Measurements from ENCODE around the gene KCNK4.
A peak's percentile ranks its signal among the peaks of the same experiment; 100 is the strongest.

The KCNK4 gene

DNA sequence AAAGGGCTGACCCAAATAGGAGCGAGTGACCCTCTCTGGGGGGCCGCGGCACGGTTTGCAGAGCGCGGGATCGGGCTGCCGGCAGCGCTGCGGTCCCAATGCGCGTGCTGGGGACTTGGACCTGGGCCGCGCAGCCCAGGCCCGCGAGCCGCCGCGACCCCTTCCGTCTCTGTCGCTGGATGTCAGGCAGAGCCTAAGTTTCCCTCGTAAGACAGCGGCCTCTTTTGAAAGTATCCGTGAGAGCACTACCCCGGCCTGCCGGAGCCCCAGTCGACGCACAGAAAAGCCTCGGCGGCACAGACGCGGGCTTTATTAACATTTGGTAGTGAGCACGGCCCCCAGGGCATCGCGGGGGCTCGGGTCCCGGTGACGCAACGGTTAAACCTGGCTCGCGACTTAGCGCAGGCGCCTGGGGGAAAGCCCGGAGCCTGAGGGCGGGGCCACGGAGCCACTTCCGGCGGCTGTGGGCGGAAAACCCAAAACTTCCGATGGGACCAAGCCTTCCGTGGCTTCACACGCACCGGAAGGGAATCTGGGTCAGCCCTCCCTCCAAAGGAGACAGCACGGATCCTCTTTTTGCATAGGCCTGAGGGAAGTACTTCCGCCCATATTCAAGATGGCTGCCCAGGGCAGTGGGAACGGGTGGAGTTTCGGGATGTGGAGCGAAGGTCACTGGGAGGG is 21.4 kb upstream of the KCNK4 start:
- DNase-seq = peak; percentile 98

DNA sequence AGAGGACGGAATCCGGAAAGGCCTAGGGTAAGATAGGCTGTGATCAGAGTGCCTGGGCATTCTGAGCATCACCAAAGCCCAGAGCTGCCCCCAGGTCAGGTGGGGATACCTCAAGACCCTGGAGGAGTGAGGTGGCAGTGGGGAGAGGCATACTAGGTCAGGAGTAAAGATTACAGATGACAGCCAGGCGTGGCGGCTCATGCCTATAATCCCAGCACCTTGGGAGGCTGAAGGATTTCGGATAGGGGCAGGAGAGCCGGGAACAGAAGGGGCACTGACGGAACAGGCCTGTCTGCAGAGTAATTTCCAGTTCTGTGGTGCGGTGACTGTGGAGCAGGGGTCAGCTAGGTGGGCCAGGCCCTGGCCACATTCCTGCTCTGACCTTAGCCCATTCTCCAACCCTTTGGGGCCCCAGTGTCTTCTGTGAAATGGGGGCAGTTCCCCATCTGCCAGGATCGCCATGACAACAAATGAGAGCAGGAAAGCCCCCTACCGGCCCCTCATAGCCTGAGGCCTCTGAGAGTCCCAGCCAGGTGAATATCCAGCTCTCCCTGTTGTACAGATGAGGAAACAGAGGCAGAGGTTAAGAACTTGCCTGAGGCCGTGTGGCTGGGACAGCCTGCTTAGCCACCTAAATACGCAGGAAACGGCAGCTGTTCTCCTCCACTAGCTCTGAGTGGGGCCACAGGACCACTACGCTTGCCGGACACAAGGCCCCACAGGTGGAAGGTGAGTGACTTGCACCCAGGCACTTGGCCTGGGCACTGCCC is 15.9 kb upstream of the KCNK4 start:
- no peak for DNase-seq

DNA sequence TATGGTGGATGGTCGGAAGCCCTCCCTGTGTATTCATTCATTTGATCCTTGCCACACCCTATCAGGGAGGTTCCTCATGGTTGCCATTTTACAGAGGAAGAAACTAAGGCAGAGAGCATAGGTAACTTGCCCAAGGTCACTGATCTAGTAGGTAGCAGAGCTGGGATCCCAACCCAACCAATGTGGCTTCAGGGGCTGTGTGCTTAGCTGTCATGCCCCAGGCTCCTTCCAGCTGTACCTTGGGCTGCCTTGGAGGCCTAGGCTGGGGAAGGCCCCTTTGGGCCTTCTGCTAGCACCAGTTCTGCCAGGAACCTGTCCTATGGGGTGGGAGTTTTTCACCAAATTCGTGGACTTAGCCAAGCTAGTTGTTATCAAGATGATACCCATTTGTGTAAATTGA is 15.3 kb upstream of the KCNK4 start:
- no peak for DNase-seq

DNA sequence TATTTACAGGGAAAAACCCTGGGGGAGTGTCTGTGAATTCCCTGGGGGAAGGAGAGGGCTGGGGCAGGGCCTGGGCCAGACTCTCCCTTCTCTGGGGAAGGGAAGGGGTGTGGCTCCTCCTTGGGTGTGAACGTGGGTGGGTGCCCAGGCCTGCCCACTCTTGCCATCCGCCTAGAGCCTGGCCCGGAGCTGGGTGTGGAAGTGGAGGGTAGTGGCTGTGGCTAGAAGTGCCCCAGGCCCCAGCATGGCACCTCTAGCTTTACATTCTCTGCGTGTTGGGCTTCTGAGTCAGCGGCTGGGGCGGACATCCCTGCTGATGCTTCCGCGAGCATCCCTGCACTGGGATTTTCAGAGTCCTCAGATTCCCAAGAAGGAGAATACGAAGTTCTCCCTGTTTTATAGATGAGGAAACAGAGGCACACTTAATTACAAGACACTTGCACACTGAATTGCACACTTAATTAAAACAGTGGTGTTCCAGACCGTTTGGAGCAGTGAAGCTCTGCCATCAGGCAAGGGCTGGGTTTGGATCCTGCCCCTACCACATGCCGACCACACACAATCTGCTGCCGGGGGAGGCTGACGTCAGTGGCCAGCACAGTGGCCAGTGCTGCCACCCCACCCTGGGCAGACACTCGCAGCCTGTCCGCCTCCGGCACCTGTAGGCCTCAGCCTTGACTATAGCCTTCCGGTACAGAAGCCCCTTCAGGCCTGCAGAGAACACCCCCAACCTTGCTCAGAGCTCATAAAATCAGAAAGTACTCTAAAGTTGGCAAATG is 14.3 kb upstream of the KCNK4 start:
- no peak for DNase-seq

DNA sequence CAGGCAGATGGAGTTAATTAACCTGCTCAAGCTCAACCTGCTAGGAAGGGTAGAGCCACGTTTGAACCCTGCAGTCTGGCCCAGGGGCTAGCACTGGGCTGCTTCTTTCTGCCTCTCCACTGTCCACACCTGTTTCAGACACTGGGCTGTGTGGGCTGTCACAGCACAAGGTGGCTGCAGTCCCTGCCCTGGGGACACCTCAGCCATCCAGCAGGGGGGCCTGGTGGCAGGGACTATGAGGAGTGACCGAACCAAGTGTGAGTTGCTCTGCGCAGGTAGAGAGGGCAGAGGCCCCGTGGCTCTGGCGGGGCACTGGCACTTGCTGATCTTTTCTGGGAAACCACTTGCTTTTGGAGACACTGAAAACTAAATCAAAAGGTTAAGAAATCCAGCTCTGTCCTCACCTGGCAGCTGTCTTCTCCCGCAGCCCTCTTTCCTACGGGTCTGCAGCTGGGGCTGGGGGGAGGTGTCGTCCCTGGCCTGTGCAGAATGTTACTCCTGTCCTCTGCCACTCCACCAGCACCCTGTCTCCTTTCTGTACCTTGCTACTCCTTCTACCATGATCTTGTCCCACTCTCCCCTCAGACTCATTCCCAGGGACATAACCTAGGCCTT is 12.4 kb upstream of the KCNK4 start:
- DNase-seq = no peak

DNA sequence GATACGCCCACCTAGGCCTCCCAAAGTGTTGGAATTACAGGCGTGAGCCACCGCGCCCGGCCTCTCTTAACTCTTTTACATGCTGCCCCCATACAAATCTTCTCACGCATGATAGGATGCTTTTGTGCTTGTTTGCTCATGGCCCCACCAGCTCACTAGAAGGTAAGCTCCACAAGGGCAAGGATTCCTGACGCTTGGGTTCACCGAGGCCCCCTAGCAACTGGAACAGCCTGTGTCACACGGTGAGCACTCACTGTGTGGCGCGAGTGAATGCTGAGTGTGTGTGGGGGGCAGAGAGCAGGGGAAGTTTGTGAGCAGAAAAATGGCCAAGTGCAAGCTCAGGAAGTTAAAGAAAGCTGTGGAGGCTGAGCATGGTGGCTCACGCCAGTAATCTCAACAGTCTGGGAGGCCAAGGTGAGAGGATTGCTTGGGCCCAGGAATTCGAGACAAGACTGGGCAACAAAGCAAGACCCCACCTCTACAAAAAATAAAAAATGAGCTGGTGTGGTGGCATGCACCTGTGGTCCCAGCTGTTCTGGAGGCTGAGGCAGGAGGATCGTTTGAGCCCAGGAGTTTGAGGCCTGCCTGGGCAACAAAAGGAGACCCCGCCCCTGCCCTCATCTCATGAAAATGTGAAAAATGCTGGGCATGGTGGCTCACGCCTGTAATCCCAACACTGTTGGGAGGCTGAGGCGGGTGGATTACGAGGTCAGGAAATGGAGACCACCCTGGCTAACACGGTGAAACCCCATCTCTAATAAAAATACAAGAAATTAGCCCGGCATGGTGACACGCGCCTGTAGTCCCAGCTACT is 8.9 kb upstream of the KCNK4 start:
- DNase-seq = no peak

DNA sequence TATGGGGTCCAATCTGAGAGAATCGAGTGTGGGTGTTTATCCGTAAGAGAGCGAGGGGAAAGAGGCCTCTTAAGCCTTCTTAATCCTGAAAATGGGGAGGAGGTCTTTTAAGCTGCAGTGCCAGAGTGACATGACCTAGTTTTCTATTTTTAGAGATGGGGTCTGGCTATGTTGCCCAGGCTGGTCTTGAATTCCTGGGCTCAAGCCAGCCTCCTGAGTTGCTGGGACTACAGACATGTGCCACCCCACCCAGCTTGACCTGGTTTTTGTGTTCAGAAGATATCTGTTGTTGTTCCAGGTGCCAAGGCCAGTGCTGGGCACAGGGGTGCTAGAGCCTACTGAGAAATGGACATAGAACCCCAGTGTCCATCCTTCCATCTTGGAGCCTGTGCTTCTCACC is 8.0 kb upstream of the KCNK4 start:
- DNase-seq = no peak

DNA sequence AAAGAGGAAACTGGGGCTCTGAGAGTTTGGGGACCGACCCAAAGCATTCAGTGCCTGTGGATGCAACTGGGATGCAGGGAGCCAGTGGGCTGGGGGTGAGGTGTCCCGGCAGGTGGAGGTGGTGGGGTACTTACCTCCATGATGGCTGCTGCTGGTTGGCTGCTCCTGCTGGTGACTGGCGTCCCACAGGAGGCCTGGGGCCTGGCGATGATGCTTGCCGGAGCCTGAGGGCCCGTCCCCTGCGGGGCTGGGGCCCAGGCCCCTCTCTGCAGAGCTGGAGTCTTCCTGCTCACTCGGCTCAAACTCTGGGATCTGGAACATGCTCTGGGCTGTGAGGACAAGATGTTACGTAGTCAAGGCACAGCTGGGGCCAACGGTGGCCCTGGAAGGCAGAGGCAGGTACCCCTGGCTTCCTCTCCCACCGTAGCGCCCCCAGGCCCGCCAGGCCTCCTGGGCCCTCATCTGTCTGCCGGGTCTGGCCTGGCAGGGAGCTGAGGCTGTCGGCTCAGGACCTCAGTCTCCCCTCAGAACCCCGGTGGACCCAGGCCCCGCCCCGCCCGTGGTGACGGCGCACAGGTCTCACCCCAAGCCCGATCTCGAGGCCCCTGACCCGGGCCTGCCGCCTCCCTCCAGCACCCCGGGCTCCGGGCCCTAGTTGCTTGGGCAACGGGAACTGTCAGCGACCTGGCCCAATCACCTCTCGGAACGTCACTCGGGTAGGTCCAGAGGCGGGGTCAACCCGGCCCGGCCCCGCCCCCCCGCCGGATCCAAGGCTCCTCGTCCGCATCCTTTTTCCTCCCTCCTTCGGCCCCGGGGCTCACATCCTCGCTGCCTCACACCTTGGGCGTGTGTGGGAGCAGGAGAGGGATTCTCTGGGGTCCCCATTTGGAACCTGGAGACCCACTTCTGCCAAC is 6.8 kb upstream of the KCNK4 start, which contains the start of gene BAD:
Gene BAD, minus strand, starts transcription at position 618 of the 914 bp plus-strand sequence. Its CDS starts 297 bp downstream, at position 321.
- peak; percentile 79 for DNase-seq

DNA sequence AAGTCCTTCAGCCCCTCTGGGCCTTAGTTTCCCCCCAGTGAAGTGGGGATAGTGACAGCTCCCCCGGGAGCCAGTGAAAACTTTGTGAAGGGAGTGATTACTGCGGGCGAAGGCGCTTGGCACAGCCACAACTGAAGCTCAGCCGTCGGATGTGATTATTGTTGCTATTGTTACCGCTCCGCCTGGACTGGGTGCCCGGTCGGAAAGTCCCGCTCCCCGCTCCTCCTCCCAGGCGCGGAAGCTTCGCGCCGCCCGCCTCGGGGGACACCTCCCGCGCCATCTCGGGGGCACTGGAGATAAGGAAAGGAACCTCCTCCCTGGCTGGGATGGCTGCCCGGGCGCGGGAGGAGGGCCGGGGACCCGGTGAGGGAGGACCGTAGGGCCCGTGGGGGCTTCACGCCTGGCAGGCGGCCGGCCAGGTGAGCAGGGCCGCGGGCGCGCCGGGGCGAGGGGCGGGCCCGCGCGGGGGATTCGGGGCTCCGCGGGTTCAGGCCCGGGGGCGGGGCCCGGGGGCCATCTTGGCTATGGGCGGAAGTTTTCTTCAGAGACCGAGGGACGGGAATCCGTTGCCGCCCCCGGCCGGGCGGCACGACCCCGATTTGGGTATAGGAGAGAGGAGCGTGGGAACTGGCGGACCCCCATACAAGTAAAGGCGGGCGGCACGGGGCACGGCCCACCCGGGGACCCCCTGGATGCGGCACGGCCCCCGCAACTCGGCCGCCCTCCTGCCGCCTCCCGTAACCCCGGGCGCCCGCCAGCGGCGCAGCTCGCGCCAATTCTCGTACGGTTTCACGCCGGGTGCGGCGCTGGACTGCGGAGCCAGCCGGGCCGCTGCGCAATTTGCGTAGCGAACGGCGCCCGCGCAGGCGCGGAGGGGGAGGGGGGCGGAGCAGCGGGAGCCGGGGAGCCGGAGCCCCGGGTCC is 5.9 kb upstream of the KCNK4 start, which contains the start of gene GPR137:
Gene GPR137, plus strand, starts transcription at position 887 of the 923 bp plus-strand sequence. CDS start 677 bp downstream, outside the sequence.
- peak; percentile 45 for DNase-seq

DNA sequence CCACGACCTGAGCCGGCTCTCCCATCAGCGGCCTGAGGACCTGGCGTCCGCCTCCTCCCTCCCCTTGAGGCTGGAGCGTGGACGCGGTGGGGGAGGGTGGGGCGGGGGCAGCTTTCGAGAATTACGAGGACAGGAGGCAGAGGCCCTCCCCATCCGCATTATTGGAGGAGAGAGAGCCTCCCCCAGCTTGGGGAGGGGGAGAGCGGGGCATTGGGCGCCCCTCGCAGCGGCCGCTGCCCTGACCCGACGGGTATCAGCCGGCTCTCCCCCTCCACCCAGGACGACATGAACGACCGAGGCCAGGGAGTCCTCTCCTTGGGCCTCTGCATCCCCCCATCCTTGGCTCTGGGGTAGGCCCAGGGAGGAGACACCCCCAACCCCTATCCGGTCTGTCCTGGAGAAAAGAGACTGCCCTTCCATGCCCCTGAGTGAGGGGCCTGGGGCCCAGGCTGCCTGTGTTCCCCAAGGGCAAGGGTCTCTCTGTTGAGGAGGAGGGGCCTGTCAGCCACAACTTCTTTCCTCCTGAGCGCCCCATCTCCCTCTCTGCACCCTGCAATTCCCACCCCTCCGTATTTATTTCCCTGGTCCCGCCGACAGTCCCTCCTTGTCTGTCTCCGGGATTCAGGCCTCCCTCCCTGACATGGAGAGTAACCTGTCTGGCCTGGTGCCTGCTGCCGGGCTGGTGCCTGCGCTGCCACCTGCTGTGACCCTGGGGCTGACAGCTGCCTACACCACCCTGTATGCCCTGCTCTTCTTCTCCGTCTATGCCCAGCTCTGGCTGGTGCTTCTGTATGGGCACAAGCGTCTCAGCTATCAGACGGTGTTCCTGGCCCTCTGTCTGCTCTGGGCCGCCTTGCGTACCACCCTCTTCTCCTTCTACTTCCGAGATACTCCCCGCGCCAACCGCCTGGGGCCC is 5.0 kb upstream of the KCNK4 start:
- peak; percentile 40 for DNase-seq

DNA sequence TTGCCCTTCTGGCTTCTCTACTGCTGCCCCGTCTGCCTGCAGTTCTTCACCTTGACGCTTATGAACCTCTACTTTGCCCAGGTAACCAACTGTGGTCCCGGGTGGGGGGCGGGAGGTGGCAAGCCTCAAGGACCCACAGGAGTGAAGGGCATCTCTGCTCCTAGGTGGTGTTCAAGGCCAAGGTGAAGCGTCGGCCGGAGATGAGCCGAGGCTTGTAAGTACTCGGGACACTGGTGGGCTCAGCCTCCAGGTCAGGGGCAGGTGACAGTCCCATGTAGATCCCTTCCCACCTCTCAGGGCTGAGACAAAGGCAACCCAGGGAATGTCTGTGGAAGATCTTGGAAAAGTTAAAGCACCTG is 4.3 kb upstream of the KCNK4 start:
- DNase-seq = no peak

DNA sequence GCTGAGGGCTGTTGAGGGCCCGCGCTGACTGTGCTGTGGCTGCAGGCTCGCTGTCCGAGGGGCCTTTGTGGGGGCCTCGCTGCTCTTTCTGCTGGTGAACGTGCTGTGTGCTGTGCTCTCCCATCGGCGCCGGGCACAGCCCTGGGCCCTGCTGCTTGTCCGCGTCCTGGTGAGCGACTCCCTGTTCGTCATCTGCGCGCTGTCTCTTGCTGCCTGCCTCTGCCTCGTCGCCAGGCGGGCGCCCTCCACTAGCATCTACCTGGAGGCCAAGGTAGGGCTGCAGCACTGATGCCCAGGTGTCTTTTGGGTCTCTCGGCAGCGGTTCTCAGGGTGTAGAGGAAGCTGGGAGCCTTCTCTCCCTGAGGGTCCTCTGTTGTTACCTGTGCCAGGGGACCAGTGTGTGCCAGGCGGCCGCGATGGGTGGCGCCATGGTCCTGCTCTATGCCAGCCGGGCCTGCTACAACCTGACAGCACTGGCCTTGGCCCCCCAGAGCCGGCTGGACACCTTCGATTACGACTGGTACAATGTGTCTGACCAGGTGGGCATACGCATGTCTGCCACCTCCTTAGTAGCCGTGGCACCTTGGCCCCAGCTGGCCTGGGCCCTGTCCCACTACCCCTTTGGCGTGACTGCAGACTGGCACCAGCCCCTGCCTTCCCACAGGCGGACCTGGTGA is 3.3 kb upstream of the KCNK4 start:
- DNase-seq = no peak

DNA sequence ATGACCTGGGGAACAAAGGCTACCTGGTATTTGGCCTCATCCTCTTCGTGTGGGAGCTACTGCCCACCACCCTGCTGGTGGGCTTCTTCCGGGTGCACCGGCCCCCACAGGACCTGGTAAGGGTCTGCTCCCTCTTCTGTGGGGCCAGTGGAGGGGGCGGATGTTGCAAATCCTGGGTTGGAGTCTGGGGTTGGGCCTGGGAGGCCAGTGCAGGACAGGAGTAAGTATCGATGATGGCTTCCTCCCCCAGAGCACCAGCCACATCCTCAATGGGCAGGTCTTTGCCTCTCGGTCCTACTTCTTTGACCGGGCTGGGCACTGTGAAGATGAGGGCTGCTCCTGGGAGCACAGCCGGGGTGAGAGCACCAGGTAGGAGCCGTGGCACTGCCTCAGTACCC is 2.8 kb upstream of the KCNK4 start:
- DNase-seq = no peak

DNA sequence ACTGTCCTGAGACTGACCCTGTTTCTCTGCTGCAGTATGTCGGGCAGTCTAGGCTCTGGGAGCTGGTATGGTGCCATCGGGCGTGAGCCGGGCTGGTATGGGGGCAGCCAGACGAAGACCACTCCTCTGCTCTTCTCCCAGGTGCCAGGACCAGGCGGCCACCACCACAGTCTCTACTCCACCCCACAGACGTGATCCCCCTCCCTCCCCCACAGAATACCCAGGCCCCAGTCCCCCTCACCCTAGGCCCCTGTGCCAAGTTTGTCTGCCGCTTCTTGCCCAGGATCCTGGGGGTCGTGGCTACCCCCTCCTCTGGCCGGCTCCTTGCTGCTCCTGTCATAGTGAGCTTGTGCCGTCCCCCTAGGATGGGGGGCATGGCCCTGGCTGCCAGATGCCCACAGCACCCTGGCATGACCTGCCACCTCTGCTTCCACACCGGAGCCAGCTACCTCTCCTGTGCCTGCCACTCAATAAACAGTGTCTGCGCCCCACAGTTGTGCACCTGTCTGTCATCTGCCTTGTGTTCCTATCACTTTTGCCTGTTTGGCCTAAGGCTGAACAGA is 2.0 kb upstream of the KCNK4 start:
- no peak for DNase-seq

DNA sequence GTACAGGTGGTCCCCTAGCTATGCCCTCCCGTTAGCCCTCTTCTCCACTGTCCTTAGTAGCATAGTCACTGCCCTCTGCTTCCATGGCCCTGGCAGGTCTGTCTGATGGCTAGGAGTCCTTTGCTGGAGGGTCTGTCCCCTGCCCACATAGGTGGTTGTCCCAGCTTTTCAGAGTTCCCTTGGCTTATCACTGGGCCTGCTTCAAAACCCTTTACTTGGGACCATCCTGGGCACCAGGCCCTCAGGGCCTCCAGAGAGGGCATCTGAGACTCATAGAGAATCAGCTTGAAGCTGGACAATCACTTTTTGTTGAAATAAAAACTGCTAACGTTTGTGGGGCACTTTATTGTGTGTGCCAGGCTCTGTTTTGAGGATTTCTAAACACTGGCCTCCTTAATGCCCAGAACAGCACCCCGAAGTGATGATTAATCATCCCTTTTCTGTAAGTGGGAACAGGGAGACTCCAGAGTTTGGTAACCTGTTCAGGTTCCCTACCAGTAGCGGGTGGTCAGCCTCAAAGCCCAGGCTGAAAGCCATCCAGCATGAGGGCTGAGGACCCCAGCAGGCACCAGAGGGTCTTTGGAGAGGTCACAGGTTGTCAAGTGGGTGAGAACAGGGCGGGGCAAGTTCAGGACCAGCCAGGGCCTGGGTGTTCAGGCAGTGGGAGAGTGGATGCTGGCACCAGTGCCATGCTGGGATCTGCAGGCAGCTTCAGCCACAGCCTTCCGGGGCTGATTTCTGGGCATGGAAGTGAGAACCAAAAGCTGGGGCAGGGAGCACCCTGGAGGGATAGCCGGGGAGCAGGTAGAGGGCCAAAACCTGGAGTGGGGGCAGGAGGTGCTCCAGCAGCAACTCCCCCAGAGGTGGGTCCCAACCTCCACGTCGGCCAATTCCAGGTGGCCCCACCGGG is 495 bp upstream of the KCNK4 start:
- DNase-seq = no peak

DNA sequence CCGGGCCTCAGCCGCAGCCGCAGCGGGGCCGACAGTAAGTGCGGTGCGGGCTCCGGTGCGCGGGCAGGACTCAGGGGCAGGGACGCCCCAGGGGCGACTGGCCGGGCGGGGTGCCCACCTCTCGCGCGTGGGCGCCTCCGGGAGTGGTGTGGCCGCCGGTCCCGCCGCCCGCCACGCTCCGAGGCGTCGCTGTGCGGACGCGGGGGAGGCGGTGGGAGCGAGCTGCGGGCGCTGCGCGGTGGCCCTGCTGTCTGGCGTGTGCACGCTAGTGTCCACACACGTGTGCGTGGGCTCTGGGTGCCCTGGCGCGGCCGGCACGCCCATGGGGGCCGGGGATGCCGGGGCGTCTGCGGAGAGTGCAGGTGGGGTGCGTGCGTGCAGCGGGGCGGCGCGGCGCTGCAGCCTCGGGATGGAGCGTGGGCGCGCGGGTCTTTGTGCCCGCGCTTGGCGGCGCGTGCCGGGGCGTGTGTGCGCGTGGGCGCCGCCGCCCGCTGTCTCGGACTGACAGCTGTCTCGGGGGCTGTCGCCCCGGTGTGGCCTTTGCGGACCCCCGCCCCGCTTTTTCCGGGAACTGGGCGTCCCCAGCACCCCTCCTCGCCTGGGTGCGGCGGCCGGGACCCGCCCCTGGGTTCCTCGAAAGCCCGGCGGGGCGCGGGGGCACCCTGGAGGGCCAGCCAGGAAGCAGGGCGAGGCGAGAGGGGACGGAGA is 804 bp downstream of the KCNK4 start:
- no peak for DNase-seq
